DMS 273 (cell line): ENCODE measurements around the gene FBXO15.
A peak's percentile ranks its signal among the peaks of the same experiment; 100 is the strongest.

Source experiments
- DNase-seq: peaks from one replicate; lab custom pipeline; 2025; ENCODE audit not compliant: unreplicated experiment; lab: John Stamatoyannopoulos, UW

Gene FBXO15

GRCh38 chr18:74115046-74115445 is 32.6 kb downstream of the FBXO15 start:
- no peak for DNase-seq

DNA sequence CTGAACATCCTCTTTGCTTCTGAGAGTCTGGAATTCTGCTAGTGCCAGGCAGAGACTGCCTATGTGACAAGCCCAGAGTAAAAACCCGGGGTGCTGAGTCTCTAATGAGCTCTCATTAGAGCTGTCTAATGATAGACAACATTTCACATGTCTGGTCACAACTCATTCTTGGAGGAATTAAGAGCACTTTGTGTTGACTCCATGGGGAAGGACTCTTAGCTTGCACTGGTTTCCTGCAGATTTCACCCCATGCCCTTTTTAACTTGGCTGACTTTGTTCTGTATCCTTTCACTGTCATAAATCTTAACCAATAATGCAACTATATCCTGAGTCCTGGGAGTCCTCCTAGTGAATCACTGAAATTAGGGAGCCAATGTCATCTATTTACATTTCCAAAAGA is 33.5 kb downstream of the FBXO15 start:
- DNase-seq, result no peak

- no peak for DNase-seq
Observed at GRCh38 chr18:74113711-74114110, 33.9 kb downstream of the FBXO15 start.

GRCh38 chr18:74110976-74111375 is 36.7 kb downstream of the FBXO15 start:
- no peak for DNase-seq

DNA sequence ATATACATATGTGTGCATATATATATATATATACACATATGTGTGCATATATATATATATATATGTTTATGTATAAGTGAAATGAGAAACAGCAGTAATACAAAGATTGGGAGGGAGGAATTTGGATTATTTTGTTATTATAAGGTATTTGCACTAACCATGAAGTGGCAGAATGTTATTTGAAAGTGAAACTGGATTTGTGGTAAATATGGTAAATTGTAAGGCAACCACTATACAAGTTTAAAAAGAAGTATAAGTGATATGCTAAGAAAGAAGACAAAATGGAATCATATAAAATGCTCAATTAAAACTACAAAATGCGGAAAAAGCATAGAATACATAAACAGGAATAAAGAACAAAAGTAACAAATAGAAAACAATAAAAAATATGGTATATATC is 37.5 kb downstream of the FBXO15 start:
- no peak for DNase-seq

DNA sequence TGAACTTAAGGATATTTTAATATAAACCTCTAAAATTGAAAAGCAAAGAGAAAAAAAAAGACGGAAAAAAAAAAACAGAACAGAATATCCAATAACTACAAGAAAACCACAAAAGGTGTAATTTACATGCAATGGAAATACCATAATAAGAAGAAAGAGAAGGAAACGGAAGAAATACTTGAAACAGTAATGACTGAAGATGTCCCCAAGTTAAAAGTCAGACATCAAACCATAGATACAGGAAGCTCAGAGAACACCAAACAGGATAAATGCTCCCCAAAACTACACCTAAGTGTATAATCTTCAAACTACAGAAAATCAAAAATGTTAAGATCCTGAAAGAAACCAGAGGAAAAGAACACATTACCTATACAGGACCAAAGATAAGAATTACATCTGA is 39.2 kb downstream of the FBXO15 start:
- no peak for DNase-seq

DNA sequence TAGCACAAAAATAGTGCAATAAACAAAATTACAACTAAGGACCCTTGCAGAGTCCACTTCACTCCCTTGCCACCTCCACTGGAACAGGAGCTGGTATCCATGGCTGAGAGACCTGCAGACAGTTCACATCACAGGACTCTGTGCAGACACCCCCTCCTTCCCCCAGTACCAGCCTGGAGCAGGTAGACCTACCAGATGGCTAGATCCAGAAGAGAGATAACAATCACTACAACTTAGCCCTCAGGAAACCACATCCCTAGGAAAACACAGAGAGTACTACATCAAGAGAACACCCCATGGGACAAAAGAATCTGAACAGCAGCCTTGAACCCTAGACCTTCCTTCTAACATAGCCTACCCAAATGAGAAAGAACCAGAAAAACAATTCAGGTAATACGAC is 49.8 kb downstream of the FBXO15 start:
- no peak for DNase-seq

DNA sequence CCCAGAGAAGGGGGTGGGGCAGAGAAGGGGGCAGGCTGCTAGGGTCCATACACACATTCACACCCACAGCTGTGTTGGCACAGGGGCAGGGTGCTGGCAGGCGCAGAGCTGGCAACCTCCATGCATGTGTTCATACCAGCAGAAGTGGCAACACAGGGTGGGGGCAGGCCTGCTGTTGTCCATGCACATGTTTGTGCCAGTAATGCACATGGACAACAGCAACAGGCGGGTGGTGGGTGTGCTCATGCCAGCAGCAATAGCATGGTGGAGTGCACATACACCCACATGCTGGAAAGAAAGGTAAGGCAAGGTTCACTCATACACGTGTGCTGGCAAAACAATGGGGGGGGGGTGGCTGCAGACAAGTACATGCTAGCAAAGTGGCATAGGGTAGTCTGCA is 54.7 kb downstream of the FBXO15 start:
- DNase-seq, result no peak

- peak; percentile 4 for DNase-seq
Observed at GRCh38 chr18:74084184-74084855, 63.3 kb downstream of the FBXO15 start.

DNA sequence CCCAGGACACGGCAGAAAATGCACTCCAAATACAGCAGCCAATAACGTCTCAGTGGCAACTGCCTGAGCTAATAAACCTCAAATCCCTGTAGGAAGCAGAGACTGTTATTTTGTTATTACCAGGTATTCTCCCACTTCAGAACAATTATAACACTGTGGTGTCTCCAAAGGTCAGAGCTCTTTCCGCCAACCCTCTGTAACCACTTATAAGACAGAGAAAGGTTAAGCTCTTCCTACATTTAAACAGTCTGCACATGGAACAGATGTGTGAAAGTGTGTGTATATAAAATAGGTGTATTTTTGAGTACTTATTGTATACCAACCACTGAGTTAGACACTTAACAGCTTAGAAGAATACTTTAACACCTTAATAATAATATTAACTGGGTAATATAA is 64.1 kb downstream of the FBXO15 start:
- no peak for DNase-seq

DNA sequence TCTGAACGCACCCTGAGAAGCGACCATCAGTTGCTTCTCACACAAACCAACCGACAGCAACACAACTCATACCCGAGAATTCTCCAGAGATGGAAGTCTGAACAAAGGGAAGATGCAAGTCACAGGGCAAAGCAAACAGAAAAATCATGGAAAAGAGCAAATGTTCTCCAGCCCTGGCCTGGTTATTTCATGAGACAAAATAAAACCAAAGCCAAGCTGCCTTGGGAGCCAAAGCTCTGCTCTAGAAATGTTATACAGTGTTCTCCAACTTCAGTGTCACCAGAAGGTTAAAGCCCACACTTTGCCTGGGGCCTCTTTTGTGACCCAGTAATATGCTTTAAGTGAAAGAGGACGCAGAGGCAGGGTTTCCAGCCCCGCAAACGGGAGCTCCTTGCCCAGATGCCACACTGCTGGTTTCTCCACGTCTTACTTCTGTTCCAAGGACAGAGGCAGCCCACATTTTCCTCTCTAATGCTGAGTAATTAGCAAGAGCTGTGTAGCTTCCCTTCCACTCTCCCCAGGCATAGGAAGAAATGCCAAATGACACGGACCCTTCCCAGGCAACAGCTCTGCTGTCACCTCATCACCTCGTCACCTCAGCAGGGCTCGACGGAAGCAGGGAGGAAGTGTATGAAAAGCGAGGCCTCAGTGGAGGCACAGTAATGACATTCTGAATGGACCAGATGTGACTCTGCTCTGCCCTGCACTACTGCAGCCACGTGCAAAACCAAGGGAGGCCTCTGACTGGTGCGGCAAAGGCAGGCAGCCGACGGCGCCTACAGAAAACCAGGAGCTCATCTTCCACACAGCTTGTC is 64.7 kb downstream of the FBXO15 start:
- no peak for DNase-seq

DNA sequence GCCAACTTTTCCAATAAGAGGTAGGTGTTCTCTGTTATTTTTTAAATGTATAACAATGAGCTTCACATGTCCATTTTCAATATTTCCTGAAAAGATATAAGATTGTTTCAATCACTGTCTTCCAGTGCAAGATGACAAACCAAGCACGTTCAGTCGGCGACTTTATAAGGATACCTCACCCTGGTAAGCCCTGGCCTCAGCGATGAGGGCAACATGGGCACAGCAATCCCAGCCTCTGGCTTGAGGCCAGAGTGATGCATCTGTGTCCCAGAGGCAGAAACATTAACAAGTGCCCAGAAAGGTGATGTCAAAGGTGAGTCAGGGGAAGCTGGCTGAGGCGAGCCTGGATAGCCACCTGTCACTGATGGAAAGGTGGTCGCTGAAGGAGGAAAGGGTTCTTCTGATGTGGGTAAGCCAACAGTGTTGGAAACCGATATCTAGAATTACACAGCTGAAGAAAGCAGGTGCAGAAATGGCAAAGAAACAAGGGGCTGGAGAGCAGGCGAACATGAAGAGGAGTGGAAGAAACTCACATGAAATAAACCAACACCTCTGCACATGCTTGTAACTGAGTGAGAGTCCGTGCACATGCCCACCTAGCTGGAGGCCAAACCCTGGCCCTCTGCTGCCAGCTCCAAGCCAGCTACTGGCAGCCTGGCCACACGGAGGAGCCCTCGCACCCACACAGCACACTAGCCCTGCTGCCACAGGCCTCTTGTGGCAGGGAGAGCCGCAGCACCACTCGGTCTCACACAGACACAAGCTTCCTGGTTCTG is 65.5 kb downstream of the FBXO15 start:
- DNase-seq, result peak; percentile 60

GRCh38 chr18:74078257-74078656 is 69.4 kb downstream of the FBXO15 start:
- no peak for DNase-seq

GRCh38 chr18:74074668-74075564 is 72.7 kb downstream of the FBXO15 start:
- DNase-seq, result no peak

DNA sequence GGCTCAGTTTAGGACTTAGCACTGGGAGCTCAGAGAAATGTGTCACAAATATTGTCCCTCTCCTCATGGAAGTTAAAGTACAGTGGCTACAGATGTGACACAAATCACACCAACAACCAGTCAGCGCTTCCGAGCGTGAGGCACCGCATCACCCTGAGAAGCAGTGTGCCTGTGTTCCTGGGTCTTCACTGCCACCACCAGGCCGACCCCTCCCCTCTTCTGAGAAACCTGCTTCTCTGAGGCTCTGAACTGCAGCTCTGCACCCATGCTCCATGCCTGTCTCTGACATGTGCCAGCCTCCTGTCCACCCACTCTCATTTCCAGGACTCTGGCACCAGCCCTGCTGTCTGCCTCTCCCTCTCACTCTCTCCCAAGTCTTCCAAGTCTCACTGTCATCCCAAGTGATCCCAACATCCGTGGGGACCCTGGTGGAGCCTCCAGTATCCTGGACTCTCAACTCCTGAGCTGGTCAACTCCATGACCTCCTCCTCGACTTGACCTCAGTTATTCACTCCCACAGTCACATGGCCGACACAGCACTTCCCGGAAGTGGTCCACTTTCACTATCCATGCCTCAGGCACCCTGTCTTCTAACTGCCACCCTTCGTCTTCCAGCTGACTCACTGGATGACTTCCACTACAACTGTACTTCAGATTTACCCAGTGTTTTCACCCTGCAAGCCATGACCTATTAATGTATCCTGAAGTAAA is 73.5 kb downstream of the FBXO15 start:
- no peak for DNase-seq

GRCh38 chr18:74069178-74070050 is 78.2 kb downstream of the FBXO15 start:
- no peak for DNase-seq

DNA sequence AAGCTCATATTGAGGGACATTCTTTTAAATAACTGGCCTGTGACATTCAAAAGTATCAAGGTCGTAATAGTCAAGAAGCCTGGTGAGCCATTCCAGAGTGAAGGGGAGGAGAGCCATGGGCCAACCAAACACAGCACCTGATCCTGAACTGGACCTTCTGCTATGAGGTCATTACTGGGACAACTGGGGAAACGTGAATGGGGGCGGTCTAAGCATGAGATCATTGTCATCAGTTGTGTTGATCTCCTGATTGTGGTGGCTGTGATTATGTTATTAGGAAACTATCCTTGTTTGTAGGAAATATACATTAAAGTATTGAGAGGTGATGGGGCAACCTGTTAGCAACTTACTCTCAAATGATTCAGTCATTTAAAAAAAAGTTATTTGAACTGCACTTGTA is 79.3 kb downstream of the FBXO15 start:
- no peak for DNase-seq

- no peak for DNase-seq
Observed at GRCh38 chr18:74066018-74066417, 81.6 kb downstream of the FBXO15 start.

DNA sequence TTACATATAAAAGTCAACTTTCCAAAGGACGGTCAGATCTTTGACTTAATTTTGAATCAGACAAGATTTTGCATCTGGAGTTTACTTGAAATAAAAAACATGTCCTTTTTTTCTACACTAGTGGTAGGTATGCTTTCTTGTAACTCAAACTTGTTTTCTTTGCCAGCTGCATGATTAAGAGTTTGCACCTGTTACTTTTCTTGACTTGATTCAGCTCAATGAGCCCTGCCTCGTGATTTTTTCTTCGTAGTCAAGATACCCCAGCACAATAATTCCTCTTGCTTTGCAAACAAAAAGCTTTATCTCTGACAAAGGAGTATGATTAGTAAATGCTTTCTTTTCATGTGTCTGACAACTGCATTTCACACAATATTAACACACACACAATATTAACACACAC is 82.3 kb downstream of the FBXO15 start:
- no peak for DNase-seq
